ENCODE results near the gene DBNL. TPM values are rescaled to one million over a fixed set of nuclear protein-coding genes. Genes with fewer than 3 reads are reported as not detected.

Gene DBNL
- total and polyA plus RNA-seq, 7 donors = 76.7 to 149 (median 91.9) TPM

DNA sequence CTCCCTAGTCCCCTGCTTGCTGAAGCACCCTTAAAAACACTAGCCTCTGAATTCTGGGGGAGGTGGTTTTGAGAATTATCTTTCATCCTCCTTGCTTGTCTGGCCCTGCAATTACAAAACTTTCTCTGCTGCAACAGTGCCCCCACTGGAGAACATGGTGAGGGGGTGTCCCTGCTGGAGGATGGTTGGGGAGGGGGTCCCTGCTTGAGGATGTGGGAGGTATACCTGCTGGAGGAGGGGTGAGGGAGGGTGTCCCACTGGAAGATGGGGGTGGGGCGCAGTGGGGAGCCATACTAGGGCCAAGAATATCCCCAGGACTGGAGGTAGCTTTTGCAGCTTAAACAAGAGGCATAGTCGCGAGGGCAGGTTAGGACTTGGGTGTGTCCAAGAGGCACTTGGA, 41.0 kb downstream of the DBNL start:
- Histone ChIP-seq H3K4me3 (no peak overlapping the region), H3K4me1 (peaks cover 0 to 43% (median 23%) of the 10 kb centered on the region in 4 donors), H3K27ac (peak overlapping the region in 1 of 4 donors; percentile 91), H3K9me3 (no peaks in the 10 kb centered on the region), H3K36me3 (peaks cover under 1 to 5% (median 3%) of the 10 kb centered on the region in 4 donors), H3K27me3 (no peaks in the 10 kb centered on the region)
- TF ChIP-seq EP300 (IDR thresholded peaks at IDR 0.05) = no peak
- no peak for TF ChIP-seq POLR2A (IDR thresholded peaks at IDR 0.05)
- TF ChIP-seq POLR2AphosphoS5 (IDR thresholded peaks at IDR 0.05) = no peak
- TF ChIP-seq, protein P1, sequence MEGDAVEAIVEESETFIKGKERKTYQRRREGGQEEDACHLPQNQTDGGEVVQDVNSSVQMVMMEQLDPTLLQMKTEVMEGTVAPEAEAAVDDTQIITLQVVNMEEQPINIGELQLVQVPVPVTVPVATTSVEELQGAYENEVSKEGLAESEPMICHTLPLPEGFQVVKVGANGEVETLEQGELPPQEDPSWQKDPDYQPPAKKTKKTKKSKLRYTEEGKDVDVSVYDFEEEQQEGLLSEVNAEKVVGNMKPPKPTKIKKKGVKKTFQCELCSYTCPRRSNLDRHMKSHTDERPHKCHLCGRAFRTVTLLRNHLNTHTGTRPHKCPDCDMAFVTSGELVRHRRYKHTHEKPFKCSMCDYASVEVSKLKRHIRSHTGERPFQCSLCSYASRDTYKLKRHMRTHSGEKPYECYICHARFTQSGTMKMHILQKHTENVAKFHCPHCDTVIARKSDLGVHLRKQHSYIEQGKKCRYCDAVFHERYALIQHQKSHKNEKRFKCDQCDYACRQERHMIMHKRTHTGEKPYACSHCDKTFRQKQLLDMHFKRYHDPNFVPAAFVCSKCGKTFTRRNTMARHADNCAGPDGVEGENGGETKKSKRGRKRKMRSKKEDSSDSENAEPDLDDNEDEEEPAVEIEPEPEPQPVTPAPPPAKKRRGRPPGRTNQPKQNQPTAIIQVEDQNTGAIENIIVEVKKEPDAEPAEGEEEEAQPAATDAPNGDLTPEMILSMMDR (IDR thresholded peaks at IDR 0.05) = no peak
- no peak for DNase-seq
- 61 to 82% methylated on average over 3 of the region's 3 CpGs for WGBS, 2 donors
- intact Hi-C loops (cut with DNase I) = loop anchor here (10.0 kb wide), 1 partner anchor 799 kb away; the partner anchor contains the start of gene PURB

DNA sequence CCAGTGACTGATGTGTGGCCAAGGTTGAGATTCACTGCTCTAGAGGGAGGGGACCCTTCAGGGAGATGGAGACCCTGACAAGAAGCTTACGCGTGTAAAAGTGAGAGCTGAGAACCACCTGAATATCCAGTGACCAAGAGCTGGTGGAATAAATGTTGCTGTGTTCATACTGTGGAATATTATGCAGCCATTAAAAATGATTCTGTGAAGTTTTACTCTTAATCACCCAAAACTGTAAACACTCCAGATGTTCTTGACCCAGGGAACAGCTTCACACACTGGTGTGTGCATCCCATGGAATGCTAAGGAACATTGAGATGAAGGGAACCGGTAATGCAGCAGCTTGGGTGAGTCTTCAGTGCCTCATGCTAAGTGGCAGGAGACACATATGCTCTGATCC, 42.1 kb downstream of the DBNL start:
- Histone ChIP-seq H3K9me3 (no peaks in the 10 kb centered on the region), H3K4me3 (no peak overlapping the region), H3K4me1 (peaks cover 0 to 33% (median 13%) of the 10 kb centered on the region in 4 donors), H3K27ac (peak overlapping the region in 2 of 4 donors; percentile 74 to 91), H3K27me3 (no peaks in the 10 kb centered on the region), H3K36me3 (no peaks in the 10 kb centered on the region)
- WGBS, 2 donors = 97 to 100% methylated on average over 3 of the region's 3 CpGs
- intact Hi-C loops (cut with DNase I) = loop anchor here (10.0 kb wide), 1 partner anchor 798 kb away; the partner anchor contains the start of gene PURB
- TF ChIP-seq POLR2AphosphoS5 (IDR thresholded peaks at IDR 0.05) (no peak), POLR2A (IDR thresholded peaks at IDR 0.05) (no peak), EP300 (IDR thresholded peaks at IDR 0.05) (no peak)
- TF ChIP-seq, protein P1 (IDR thresholded peaks at IDR 0.05) = no peak
- no peak for DNase-seq

DNA sequence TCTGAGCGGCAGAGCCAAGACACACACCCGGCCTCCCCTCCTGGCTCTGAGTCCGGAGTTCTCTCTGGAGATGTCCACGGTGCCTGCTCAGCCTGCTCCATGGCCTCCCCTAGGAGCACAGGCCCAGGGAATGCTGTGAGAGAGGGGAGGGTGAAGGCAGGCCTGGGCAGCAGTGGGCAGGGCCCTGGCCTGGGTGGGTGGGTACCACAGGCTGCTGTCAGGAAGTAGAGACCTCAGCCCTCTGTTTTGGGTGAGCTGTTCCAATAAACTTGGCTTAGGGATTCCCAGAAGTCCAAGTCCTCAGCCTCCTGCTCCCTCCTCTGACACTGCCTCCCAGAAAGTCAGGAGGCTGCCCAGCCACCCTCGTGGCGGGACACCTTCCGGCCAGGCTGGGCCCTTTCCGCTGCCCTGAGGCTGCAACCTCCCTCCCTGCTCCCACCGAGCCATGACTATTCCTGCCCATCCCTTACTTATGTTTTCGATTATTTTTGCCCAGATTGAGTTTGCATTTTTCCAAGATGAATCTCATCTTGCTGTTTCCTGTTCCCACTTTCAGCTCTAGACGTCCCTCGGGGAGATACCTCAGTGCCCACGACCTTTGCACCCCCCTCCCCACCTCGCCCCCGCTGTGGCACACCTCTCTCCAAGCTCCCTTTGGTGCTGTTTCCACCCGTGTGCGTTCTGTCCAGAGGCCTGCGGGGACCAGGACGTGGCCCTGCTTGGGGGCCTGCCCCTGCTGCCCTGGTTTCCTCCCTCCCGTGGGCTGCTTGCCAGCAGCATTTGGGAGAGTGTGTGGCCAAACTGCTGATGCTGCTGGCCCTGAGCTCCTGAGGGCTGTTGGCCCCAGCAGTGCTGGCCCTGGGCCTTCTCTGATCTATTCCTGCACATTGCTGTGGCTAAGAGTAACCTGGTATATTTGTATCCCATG, 43.7 kb downstream of the DBNL start:
- H3K4me3 ChIP-seq = no peak overlapping the region

DNA sequence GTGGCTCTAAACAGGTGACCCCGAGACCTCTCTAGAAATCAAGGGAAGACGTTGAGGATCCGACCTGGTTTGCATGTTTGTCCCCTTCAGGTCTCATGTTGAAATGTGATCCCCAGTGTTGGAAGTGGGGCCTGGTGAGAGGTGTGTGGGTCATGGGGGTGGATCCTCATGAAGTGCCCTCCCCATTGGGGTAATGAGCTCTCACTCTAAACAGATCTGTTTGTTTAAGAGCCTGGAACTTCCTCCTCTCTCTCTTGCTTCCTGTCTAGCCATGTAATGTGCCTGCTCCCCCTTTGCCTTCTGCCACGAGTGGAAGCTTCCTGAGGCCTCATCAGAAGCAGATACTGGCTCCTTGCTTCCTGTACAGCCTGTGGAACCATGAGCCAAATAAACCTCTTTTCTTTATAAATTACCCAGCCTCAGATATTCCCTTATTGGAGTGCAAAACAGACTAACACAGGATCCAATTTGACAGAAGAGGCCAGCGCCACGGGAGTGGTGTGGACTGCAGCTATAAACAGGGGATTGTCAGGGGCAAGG, 48.7 kb downstream of the DBNL start:
- intact Hi-C loops (cut with DNase I) = no loop called here
- peaks cover 0 to 28% (median 5%) of the 10 kb centered on the region in 4 donors for H3K4me1 ChIP-seq

More for the DNA sequence above, 43.7 kb downstream of the DBNL start:
- TF ChIP-seq POLR2AphosphoS5 (IDR thresholded peaks at IDR 0.05) = peak in 1 of 4 donors; percentile 12
- no peak for TF ChIP-seq POLR2A (IDR thresholded peaks at IDR 0.05)
- TF ChIP-seq, protein P1 (IDR thresholded peaks at IDR 0.05) = no peak
- TF ChIP-seq EP300 (IDR thresholded peaks at IDR 0.05) = no peak
- no peaks in the 10 kb centered on the region for H3K27me3 ChIP-seq
- H3K9me3 ChIP-seq = no peaks in the 10 kb centered on the region
- peak overlapping the region; percentile 74 to 84 (median 75) for H3K27ac ChIP-seq
- intact Hi-C loops (cut with DNase I) = loop anchor here (10.0 kb wide), 1 partner anchor 797 kb away; the partner anchor contains the start of gene PURB
- peak; percentile 86 for DNase-seq
- H3K4me1 ChIP-seq = peaks cover 0 to 29% (median 12%) of the 10 kb centered on the region in 4 donors
- no peaks in the 10 kb centered on the region for H3K36me3 ChIP-seq
- 45 to 55% methylated on average over 20 of the region's 20 CpGs for WGBS, 2 donors

More for the DNA sequence above, 48.7 kb downstream of the DBNL start:
- Histone ChIP-seq H3K27ac (no peak overlapping the region), H3K4me3 (no peak overlapping the region), H3K27me3 (no peaks in the 10 kb centered on the region), H3K36me3 (no peaks in the 10 kb centered on the region), H3K9me3 (no peaks in the 10 kb centered on the region)
- DNase-seq = no peak
- 78 to 82% methylated on average over 6 of the region's 6 CpGs for WGBS, 2 donors
- TF ChIP-seq, protein P1 (IDR thresholded peaks at IDR 0.05) = no peak
- TF ChIP-seq POLR2A (IDR thresholded peaks at IDR 0.05) = no peak
- TF ChIP-seq EP300 (IDR thresholded peaks at IDR 0.05) = no peak
- TF ChIP-seq POLR2AphosphoS5 (IDR thresholded peaks at IDR 0.05) = no peak
